ENCODE results near the gene PEX1. TPM values are rescaled to one million over a fixed set of nuclear protein-coding genes. Genes with fewer than 3 reads are reported as not detected.
"Not testable (repeated sequence)": the region's sequence is repeated elsewhere in the genome, so short reads cannot be mapped to it uniquely, and the experiment has no call there.

Gene PEX1
- total RNA-seq, 1 donor = 30.2 TPM

DNA sequence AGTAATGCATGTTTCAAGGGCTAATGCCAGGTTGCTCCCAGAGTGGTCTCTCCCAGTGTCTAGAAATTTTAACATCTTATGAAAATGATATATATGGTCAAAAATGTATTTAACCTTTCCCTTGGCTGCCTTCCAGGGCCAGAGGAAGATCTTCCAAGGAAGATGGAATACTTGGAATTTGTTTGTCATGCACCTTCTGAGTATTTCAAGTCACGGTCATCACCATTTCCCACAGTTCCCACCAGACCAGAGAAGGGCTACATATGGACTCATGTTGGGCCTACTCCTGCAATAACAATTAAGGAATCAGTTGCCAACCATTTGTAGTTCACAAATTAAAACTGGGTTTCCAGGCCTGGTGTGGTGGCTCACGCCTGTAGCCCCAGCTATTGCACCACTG lies 72.1 kb downstream of the PEX1 start:
- DNase-seq (ENCODE audit: low read depth) = no peak
- TF ChIP-seq, protein P1, sequence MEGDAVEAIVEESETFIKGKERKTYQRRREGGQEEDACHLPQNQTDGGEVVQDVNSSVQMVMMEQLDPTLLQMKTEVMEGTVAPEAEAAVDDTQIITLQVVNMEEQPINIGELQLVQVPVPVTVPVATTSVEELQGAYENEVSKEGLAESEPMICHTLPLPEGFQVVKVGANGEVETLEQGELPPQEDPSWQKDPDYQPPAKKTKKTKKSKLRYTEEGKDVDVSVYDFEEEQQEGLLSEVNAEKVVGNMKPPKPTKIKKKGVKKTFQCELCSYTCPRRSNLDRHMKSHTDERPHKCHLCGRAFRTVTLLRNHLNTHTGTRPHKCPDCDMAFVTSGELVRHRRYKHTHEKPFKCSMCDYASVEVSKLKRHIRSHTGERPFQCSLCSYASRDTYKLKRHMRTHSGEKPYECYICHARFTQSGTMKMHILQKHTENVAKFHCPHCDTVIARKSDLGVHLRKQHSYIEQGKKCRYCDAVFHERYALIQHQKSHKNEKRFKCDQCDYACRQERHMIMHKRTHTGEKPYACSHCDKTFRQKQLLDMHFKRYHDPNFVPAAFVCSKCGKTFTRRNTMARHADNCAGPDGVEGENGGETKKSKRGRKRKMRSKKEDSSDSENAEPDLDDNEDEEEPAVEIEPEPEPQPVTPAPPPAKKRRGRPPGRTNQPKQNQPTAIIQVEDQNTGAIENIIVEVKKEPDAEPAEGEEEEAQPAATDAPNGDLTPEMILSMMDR (IDR thresholded peaks at IDR 0.05; ENCODE audit: insufficient read depth, low read depth, low read length) = no peak

DNA sequence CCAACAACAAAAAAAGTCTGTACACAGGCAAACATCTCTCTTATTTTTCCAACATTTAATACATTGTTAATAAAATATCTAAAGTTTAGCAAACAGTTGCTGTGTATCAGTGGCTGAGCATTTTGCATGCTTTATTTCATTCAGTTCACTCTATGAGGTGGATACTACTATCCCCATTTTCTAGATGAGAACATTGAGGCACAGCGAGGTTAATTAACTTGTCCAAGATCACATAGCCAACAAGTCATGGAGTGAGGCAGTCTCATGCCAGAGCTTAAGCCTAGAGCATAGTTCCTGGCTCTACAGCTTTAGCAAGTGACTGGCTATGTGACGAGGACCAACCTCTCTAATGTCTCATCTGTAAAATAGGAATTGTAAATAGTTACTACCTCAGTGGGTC lies 76.7 kb downstream of the PEX1 start:
- no peak overlapping the region for H3K4me3 ChIP-seq (ENCODE audit: low read depth, low read length)
- TF ChIP-seq, protein P1 (IDR thresholded peaks at IDR 0.05; ENCODE audit: insufficient read depth, low read depth, low read length) = no peak
- DNase-seq (ENCODE audit: low read depth) = no peak

More for the DNA sequence above, 72.1 kb downstream of the PEX1 start:
- no peak overlapping the region for H3K4me3 ChIP-seq (ENCODE audit: low read depth, low read length)

DNA sequence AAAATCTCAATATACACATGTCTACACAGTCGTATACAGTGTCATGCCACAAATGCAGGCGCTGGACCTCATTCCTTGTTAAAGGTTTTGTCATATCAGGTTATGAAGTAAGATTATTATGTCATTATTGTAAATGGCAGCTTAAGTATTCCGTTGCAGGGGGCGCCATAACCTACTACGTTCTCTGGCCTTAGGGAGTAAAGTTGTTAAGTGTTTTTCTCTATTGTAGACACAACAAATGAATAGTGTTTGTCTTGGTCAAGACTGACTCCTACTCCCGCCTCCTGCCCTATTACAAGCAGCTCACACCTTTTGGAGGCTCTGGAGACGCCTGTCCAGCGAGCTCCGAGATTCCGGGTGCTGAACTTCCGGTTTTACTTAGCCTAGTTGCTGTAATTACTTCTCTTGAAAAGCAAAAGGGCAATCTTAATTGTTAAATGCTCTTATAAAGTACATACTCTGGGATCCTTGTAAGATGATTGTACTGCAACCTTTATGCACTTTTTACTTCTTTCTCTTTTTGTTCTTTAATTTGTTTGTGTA lies 80.0 kb downstream of the PEX1 start:
- peak overlapping the region; percentile 81 for H3K4me3 ChIP-seq (ENCODE audit: low read depth, low read length)
- TF ChIP-seq, protein P1 (IDR thresholded peaks at IDR 0.05; ENCODE audit: insufficient read depth, low read depth, low read length) = peak; percentile 38
- peak; percentile 77 for DNase-seq (ENCODE audit: low read depth)

DNA sequence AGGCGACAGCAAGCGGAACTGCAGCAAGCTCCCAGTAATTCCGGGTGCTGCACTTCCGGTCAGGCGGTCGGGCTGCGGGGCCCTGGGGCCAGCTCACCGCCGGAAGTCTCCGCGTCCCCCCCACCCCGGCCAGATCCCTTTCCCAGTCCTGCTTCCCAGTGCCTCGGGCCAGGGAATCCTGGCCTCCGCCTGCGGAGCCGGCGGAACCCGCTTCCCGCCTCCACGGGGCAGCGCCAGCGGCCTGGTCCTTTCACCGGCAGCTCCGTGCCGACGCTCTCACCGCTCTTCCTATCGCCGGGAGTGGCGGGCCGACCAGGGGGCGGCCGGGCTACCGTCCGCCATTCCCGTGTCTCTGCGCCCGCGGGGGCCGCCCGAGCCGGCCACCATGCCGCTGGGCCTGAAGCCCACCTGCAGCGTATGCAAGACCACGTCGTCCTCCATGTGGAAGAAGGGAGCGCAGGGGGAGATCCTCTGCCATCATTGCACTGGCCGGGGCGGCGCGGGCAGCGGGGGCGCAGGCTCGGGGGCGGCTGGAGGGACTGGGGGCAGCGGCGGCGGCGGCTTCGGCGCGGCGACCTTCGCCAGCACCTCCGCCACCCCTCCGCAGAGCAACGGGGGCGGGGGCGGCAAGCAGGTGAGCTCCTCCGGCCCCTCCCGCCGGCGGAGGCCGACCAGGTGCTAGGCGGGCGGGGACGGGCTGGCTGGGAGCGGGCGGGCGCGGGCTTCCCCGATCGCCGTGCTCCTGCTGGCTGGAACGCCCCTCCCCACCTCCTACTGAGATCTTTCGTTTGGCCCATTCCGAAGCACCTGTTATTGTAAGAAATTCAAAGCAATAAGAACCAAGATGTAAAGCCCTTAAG lies 80.7 kb downstream of the PEX1 start, which contains the start of gene GATAD1:
Gene GATAD1 (plus strand): TSS at position 138 of the 860 bp plus-strand sequence. CDS start 248 bp downstream, at position 386.
- TF ChIP-seq, protein P1 (IDR thresholded peaks at IDR 0.05; ENCODE audit: insufficient read depth, low read depth, low read length) = peak; percentile 93

DNA sequence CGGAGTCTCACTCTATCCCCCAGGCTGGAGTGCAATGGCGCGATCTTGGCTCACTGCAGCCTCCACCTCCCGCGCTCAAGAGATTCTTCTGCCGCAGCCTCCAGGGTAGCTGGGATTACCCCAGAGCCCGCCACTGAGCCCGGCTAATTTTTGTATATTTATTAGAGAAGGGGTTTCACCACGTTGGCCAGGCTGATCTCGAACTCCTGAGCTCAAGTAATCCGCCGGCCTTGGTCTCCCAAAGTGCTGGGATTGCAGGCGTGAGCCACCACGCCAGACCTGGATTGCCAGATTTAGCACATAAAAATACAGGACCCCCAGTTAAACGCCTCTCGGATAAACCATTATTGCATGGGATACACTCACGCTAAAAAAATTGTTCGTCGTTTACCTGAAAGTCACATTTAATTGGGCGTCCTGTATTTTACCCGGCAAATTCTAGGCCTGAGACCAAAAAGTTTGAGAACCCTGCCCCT lies 81.4 kb downstream of the PEX1 start:
- H3K4me3 ChIP-seq (ENCODE audit: low read depth, low read length) = peak overlapping the region; percentile 81
- TF ChIP-seq, protein P1 (IDR thresholded peaks at IDR 0.05; ENCODE audit: insufficient read depth, low read depth, low read length) = no peak

More for the DNA sequence above, 80.7 kb downstream of the PEX1 start, which contains the start of gene GATAD1:
- peak; percentile 93 for DNase-seq (ENCODE audit: low read depth)
- H3K4me3 ChIP-seq (ENCODE audit: low read depth, low read length) = peak within 1 kb of the TSS; percentile 81

DNA sequence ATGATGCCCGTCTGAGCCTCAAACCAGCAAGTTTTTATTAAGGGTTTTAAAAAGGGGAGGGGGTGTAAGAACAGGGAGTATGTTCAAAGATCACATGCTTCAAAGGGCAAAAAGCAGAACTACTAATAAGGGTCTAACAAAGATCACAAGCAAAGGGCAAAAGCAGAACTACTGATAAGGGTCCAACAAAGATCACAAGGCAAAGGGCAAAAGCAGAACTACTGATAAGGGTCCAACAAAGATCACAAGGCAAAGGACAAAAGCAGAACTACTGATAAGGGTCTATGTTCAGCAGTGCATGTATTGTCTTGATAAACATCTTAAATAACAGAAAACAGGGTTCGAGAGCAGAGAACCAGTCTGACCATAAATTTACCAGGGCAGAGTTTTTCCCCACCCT lies 85.6 kb downstream of the PEX1 start:
- not testable (repeated sequence) for H3K4me3 ChIP-seq (ENCODE audit: low read depth, low read length); DNase-seq (ENCODE audit: low read depth)

More for the DNA sequence above, 81.4 kb downstream of the PEX1 start:
- no peak for DNase-seq (ENCODE audit: low read depth)

DNA sequence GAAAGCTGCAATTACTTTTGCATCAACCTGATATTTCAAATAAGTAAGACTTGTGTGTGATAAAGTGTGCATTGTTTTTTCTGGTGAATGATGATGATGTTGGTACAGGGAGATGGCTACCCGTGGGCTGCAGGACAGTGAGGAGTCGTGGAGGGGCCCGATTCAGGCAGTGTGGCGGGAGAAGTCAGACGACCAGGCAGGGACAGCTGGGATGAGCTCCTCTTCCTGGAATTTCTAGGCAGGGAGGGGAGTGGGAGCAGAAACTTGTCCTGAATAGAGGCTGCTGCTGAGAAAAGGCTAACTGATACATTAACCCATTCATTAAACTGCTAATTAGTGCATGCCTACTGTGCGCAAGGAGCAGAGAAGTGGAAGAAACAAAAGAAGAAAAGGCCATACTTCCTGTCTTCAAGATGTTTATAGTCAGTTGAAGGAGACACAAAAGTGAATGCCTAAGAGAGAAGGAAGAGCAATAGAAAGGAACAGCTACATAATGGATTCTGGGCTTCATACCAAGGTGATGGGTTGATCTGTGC lies 90.3 kb downstream of the PEX1 start:
- H3K4me3 ChIP-seq (ENCODE audit: low read depth, low read length) = no peak overlapping the region
- DNase-seq (ENCODE audit: low read depth) = no peak
- TF ChIP-seq, protein P1 (IDR thresholded peaks at IDR 0.05; ENCODE audit: insufficient read depth, low read depth, low read length) = no peak

Data from fibroblast of villous mesenchyme (primary cell).